Stimulated activated effector memory CD8-positive, alpha-beta T cell treated with anti-CD3 and anti-CD28 coated beads, Interleukin-12 subunit alpha, Interleukin-12 subunit beta, amount 100 ng/mL, for 72 hours (primary cell): ENCODE results near the gene PRDM7.
A peak's percentile ranks its signal among the peaks of the same experiment; 100 is the strongest.

Experiments used
- ATAC-seq: fragments of 150-1000 bp; cut with Tn5 transposase; 2 replicates; pipeline ENCODE4 v1.10.0; 2021
- DNase-seq, 2 donors: peaks; one replicate each; pipeline ENCODE4 v3.0.0; 2021 to 2022; ENCODE audit warnings: low spot score in 2 of 2
- H3K27ac Mint-ChIP-seq: one replicate; pipeline ENCODE4 v1.8.0; 2022; ENCODE audit warnings: mild to moderate bottlenecking, mixed read lengths
- H3K36me3 Mint-ChIP-seq: one replicate; pipeline ENCODE4 v1.8.0; 2022; ENCODE audit warnings: mild to moderate bottlenecking, mixed read lengths
- H3K4me1 Mint-ChIP-seq: one replicate; pipeline ENCODE4 v1.8.0; 2022; ENCODE audit warnings: mixed read lengths
- H3K4me3 Mint-ChIP-seq: one replicate; pipeline ENCODE4 v1.8.0; 2022; ENCODE audit warnings: mild to moderate bottlenecking, mixed read lengths
- H3K9me3 Mint-ChIP-seq: one replicate; pipeline ENCODE4 v1.8.0; 2022; ENCODE audit warnings: mixed read lengths

The PRDM7 gene

GRCh38 chr16:90048347-90048722, 28.8 kb downstream of the PRDM7 start:
- Mint-ChIP-seq H3K9me3 (peaks cover 4% of the 10 kb centered on the region), H3K27ac (peak overlapping the region; percentile 26), H3K4me3 (no peak overlapping the region), H3K4me1 (peaks cover 16% of the 10 kb centered on the region), H3K36me3 (peaks cover 6% of the 10 kb centered on the region)
- DNase-seq = no peak
- no peak for ATAC-seq

GRCh38 chr16:90047714-90048346, 29.3 kb downstream of the PRDM7 start:
- H3K4me3 Mint-ChIP-seq = no peak overlapping the region
- ATAC-seq = no peak

GRCh38 chr16:90046971-90047713, 30.0 kb downstream of the PRDM7 start:
- no peaks in the 10 kb centered on the region for H3K9me3 Mint-ChIP-seq
- H3K4me1 Mint-ChIP-seq = peaks cover 16% of the 10 kb centered on the region
- peak overlapping the region; percentile 49 for H3K4me3 Mint-ChIP-seq

More at GRCh38 chr16:90047714-90048346, 29.3 kb downstream of the PRDM7 start:
- no peak for DNase-seq
- Mint-ChIP-seq H3K4me1 (peaks cover 16% of the 10 kb centered on the region), H3K27ac (peak overlapping the region; percentile 26), H3K9me3 (no peaks in the 10 kb centered on the region), H3K36me3 (peaks cover 6% of the 10 kb centered on the region)

GRCh38 chr16:90046122-90046970, 30.8 kb downstream of the PRDM7 start:
- DNase-seq = no peak
- no peaks in the 10 kb centered on the region for H3K9me3 Mint-ChIP-seq
- ATAC-seq = peak; percentile 12

More at GRCh38 chr16:90046971-90047713, 30.0 kb downstream of the PRDM7 start:
- DNase-seq = no peak
- peaks cover 6% of the 10 kb centered on the region for H3K36me3 Mint-ChIP-seq
- ATAC-seq = no peak
- peak overlapping the region; percentile 65 for H3K27ac Mint-ChIP-seq

GRCh38 chr16:90044111-90044551, 33.0 kb downstream of the PRDM7 start:
- Mint-ChIP-seq H3K4me1 (peaks cover 16% of the 10 kb centered on the region), H3K9me3 (no peaks in the 10 kb centered on the region), H3K4me3 (no peak overlapping the region), H3K36me3 (peaks cover 6% of the 10 kb centered on the region), H3K27ac (no peak overlapping the region)
- no peak for DNase-seq
- ATAC-seq = peak; percentile 38

More at GRCh38 chr16:90046122-90046970, 30.8 kb downstream of the PRDM7 start:
- Mint-ChIP-seq H3K36me3 (peaks cover 6% of the 10 kb centered on the region), H3K4me1 (peaks cover 16% of the 10 kb centered on the region), H3K27ac (peak overlapping the region; percentile 65), H3K4me3 (peak overlapping the region; percentile 49)

- DNase-seq (no peak), ATAC-seq (no peak)
- Mint-ChIP-seq H3K27ac (no peak overlapping the region), H3K36me3 (peaks cover under 1% of the 10 kb centered on the region), H3K4me1 (peaks cover 16% of the 10 kb centered on the region), H3K9me3 (no peaks in the 10 kb centered on the region), H3K4me3 (no peak overlapping the region)
Measured at GRCh38 chr16:90043526-90043925, 33.6 kb downstream of the PRDM7 start.

GRCh38 chr16:90042946-90043514, 34.1 kb downstream of the PRDM7 start:
- Mint-ChIP-seq H3K27ac (no peak overlapping the region), H3K4me3 (no peak overlapping the region), H3K4me1 (peaks cover 16% of the 10 kb centered on the region), H3K9me3 (no peaks in the 10 kb centered on the region), H3K36me3 (no peaks in the 10 kb centered on the region)
- DNase-seq (no peak), ATAC-seq (no peak)

- no peaks in the 10 kb centered on the region for H3K9me3 Mint-ChIP-seq
- ATAC-seq (no peak), DNase-seq (no peak)
- H3K27ac Mint-ChIP-seq = no peak overlapping the region
- no peaks in the 10 kb centered on the region for H3K36me3 Mint-ChIP-seq
- peaks cover 15% of the 10 kb centered on the region for H3K4me1 Mint-ChIP-seq
- no peak overlapping the region for H3K4me3 Mint-ChIP-seq
Measured at GRCh38 chr16:90041896-90042473, 35.1 kb downstream of the PRDM7 start.

GRCh38 chr16:90040152-90041023, 36.7 kb downstream of the PRDM7 start:
- ATAC-seq = no peak
- H3K4me3 Mint-ChIP-seq = no peak overlapping the region

GRCh38 chr16:90037276-90037675, 39.9 kb downstream of the PRDM7 start:
- DNase-seq (no peak), ATAC-seq (no peak)
- Mint-ChIP-seq H3K27ac (no peak overlapping the region), H3K36me3 (peaks cover 14% of the 10 kb centered on the region), H3K9me3 (no peaks in the 10 kb centered on the region), H3K4me1 (peaks cover 4% of the 10 kb centered on the region), H3K4me3 (no peak overlapping the region)

More at GRCh38 chr16:90040152-90041023, 36.7 kb downstream of the PRDM7 start:
- no peak for DNase-seq
- Mint-ChIP-seq H3K36me3 (peaks cover 2% of the 10 kb centered on the region), H3K27ac (no peak overlapping the region), H3K9me3 (no peaks in the 10 kb centered on the region), H3K4me1 (peaks cover 6% of the 10 kb centered on the region)

GRCh38 chr16:90035902-90036301, 41.2 kb downstream of the PRDM7 start:
- ATAC-seq = no peak
- DNase-seq = no peak
- no peak overlapping the region for H3K27ac Mint-ChIP-seq
- H3K4me3 Mint-ChIP-seq = no peak overlapping the region
- H3K4me1 Mint-ChIP-seq = peaks cover 17% of the 10 kb centered on the region
- H3K9me3 Mint-ChIP-seq = peaks cover 3% of the 10 kb centered on the region
- H3K36me3 Mint-ChIP-seq = peaks cover 28% of the 10 kb centered on the region

GRCh38 chr16:90034504-90034903, 42.6 kb downstream of the PRDM7 start:
- peaks cover 17% of the 10 kb centered on the region for H3K4me1 Mint-ChIP-seq
- H3K4me3 Mint-ChIP-seq = no peak overlapping the region
- DNase-seq (no peak), ATAC-seq (no peak)
- H3K27ac Mint-ChIP-seq = no peak overlapping the region
- H3K9me3 Mint-ChIP-seq = peaks cover 3% of the 10 kb centered on the region
- peaks cover 32% of the 10 kb centered on the region for H3K36me3 Mint-ChIP-seq

GRCh38 chr16:90033387-90033786, 43.7 kb downstream of the PRDM7 start:
- peaks cover 32% of the 10 kb centered on the region for H3K36me3 Mint-ChIP-seq
- H3K4me1 Mint-ChIP-seq = peaks cover 17% of the 10 kb centered on the region
- DNase-seq = no peak

More at GRCh38 chr16:90033387-90033786, 43.7 kb downstream of the PRDM7 start:
- no peak overlapping the region for H3K4me3 Mint-ChIP-seq
- ATAC-seq = no peak
- peaks cover 3% of the 10 kb centered on the region for H3K9me3 Mint-ChIP-seq
- no peak overlapping the region for H3K27ac Mint-ChIP-seq
